HEK293 (cell line): ENCODE data around the gene TMEM164.

Experiments used
- HIC1 ChIP-seq: fragments of 450-650 bp; formaldehyde crosslinking; IDR thresholded peaks from 2 replicates; pipeline ENCODE4 v1.5.1; 2016; ENCODE audit warnings: missing biosample characterization, missing genetic modification characterization
- KLF10 ChIP-seq: fragments of 450-650 bp; IDR thresholded peaks from 2 replicates; pipeline ENCODE4 v1.5.1; 2018; ENCODE audit warnings: missing biosample characterization, mild to moderate bottlenecking, missing genetic modification characterization
- KLF16 ChIP-seq: fragments of 450-650 bp; formaldehyde crosslinking; IDR thresholded peaks from 2 replicates; pipeline ENCODE4 v1.5.1; 2017; ENCODE audit warnings: missing biosample characterization, missing genetic modification characterization
- ZBTB21 ChIP-seq: fragments of 450-650 bp; formaldehyde crosslinking; IDR thresholded peaks from 2 replicates; pipeline ENCODE4 v1.5.1; 2017; ENCODE audit warnings: missing biosample characterization, missing genetic modification characterization
- ZNF501 ChIP-seq: fragments of 450-650 bp; formaldehyde crosslinking; IDR thresholded peaks from 2 replicates; pipeline ENCODE4 v1.5.1; 2016; ENCODE audit warnings: missing biosample characterization, missing genetic modification characterization
- ZNF658 ChIP-seq: fragments of 450-650 bp; formaldehyde crosslinking; IDR thresholded peaks from 2 replicates; pipeline ENCODE4; 2016; ENCODE audit warnings: missing biosample characterization, missing genetic modification characterization
- ZNF843 ChIP-seq: fragments of 450-650 bp; formaldehyde crosslinking; IDR thresholded peaks from 2 replicates; pipeline ENCODE4 v1.5.1; 2016; ENCODE audit warnings: missing biosample characterization, missing genetic modification characterization
- TF ChIP-seq, protein P1 (sequence below): fragments of 450-650 bp; formaldehyde crosslinking; IDR thresholded peaks from 2 replicates; pipeline ENCODE4 v1.5.1; 2016; ENCODE audit warnings: missing biosample characterization, missing genetic modification characterization
- TF ChIP-seq, protein P2 (sequence below): fragments of 450-650 bp; formaldehyde crosslinking; IDR thresholded peaks from 2 replicates; pipeline ENCODE4 v1.5.1; 2016; ENCODE audit warnings: missing biosample characterization, missing genetic modification characterization, low read depth
- TF ChIP-seq, protein P3 (sequence below): IDR thresholded peaks from 2 replicates; pipeline ENCODE4 v1.6.1; 2011; ENCODE audit warnings: mild to moderate bottlenecking, low read depth, low read length, borderline replicate concordance

GRCh38 chrX:110213183-110213582 lies 210.3 kb downstream of the TMEM164 start:
- TF ChIP-seq, protein P1, sequence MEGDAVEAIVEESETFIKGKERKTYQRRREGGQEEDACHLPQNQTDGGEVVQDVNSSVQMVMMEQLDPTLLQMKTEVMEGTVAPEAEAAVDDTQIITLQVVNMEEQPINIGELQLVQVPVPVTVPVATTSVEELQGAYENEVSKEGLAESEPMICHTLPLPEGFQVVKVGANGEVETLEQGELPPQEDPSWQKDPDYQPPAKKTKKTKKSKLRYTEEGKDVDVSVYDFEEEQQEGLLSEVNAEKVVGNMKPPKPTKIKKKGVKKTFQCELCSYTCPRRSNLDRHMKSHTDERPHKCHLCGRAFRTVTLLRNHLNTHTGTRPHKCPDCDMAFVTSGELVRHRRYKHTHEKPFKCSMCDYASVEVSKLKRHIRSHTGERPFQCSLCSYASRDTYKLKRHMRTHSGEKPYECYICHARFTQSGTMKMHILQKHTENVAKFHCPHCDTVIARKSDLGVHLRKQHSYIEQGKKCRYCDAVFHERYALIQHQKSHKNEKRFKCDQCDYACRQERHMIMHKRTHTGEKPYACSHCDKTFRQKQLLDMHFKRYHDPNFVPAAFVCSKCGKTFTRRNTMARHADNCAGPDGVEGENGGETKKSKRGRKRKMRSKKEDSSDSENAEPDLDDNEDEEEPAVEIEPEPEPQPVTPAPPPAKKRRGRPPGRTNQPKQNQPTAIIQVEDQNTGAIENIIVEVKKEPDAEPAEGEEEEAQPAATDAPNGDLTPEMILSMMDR (tag by site-specific recombination): no peak
- TF ChIP-seq, protein P2, sequence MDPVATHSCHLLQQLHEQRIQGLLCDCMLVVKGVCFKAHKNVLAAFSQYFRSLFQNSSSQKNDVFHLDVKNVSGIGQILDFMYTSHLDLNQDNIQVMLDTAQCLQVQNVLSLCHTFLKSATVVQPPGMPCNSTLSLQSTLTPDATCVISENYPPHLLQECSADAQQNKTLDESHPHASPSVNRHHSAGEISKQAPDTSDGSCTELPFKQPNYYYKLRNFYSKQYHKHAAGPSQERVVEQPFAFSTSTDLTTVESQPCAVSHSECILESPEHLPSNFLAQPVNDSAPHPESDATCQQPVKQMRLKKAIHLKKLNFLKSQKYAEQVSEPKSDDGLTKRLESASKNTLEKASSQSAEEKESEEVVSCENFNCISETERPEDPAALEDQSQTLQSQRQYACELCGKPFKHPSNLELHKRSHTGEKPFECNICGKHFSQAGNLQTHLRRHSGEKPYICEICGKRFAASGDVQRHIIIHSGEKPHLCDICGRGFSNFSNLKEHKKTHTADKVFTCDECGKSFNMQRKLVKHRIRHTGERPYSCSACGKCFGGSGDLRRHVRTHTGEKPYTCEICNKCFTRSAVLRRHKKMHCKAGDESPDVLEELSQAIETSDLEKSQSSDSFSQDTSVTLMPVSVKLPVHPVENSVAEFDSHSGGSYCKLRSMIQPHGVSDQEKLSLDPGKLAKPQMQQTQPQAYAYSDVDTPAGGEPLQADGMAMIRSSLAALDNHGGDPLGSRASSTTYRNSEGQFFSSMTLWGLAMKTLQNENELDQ (tag by site-specific recombination): no peak
- TF ChIP-seq ZNF843 (tag by site-specific recombination): no peak
- TF ChIP-seq ZBTB21 (tag by site-specific recombination): no peak
- TF ChIP-seq, protein P3, sequence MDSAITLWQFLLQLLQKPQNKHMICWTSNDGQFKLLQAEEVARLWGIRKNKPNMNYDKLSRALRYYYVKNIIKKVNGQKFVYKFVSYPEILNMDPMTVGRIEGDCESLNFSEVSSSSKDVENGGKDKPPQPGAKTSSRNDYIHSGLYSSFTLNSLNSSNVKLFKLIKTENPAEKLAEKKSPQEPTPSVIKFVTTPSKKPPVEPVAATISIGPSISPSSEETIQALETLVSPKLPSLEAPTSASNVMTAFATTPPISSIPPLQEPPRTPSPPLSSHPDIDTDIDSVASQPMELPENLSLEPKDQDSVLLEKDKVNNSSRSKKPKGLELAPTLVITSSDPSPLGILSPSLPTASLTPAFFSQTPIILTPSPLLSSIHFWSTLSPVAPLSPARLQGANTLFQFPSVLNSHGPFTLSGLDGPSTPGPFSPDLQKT: no peak
- TF ChIP-seq HIC1 (tag by site-specific recombination): no peak
- TF ChIP-seq KLF16 (tag by site-specific recombination): no peak
- no peak for TF ChIP-seq ZNF658 (tag by site-specific recombination)
- no peak for TF ChIP-seq KLF10 (tag by site-specific recombination)
- no peak for TF ChIP-seq ZNF501
